H1 (cell line): Measurements from ENCODE around the gene PRKCZ.

Source experiments
- CHD2 ChIP-seq: IDR thresholded peaks from 2 replicates; pipeline ENCODE4 v1.6.1; 2012; ENCODE audit warnings: low read length, improper control_type of control experiment
- CTCF ChIP-seq, 3 experiments: IDR thresholded peaks; 1 replicate in 2 of 3; 2 replicates in 1 of 3; pipeline versions ENCODE4 v1.5.1 to v1.6.1; 2011; ENCODE audit warnings: low read length in 3 of 3, mild to moderate bottlenecking in 3 of 3, inconsistent platforms in 2 of 3, low read depth in 1 of 3, moderate library complexity in 1 of 3; ENCODE audit not compliant: insufficient read depth in 1 of 3; ENCODE audit errors: control extremely low read depth in 1 of 3
- EP300 ChIP-seq, 2 experiments: IDR thresholded peaks; 1 replicate in 1 of 2; 2 replicates in 1 of 2; pipeline ENCODE4 v1.6.1; 2011 to 2012; ENCODE audit warnings: low read depth in 2 of 2, low read length in 2 of 2, mild to moderate bottlenecking in 2 of 2, borderline replicate concordance in 1 of 2, inconsistent platforms in 1 of 2, moderate library complexity in 1 of 2
- EZH2 ChIP-seq: fragments of 200-600 bp; sonication (generic); IDR thresholded peaks from 2 replicates; pipeline ENCODE4 v1.7.1; 2012; ENCODE audit warnings: low read depth, mild to moderate bottlenecking, moderate library complexity, low read length, inconsistent platforms; ENCODE audit not compliant: severe bottlenecking
- HDAC6 ChIP-seq: IDR thresholded peaks from one replicate; pipeline ENCODE4 v1.7.1; 2012; ENCODE audit warnings: low read depth, mild to moderate bottlenecking, inconsistent platforms, low read length, moderate library complexity
- POLR2A ChIP-seq, 2 experiments: IDR thresholded peaks; 1 replicate in 1 of 2; 2 replicates in 1 of 2; pipeline ENCODE4 v1.6.1; 2011; ENCODE audit warnings: low read depth in 2 of 2, low read length in 2 of 2, mild to moderate bottlenecking in 2 of 2; ENCODE audit errors: control extremely low read depth in 1 of 2
- POLR2AphosphoS5 ChIP-seq: IDR thresholded peaks from 2 replicates; pipeline ENCODE4 v1.6.1; 2011; ENCODE audit warnings: low read depth, low read length
- SP1 ChIP-seq: IDR thresholded peaks from 2 replicates; pipeline ENCODE4 v1.6.1; 2011; ENCODE audit warnings: low read depth, low read length

- no peak for TF ChIP-seq CTCF (IDR thresholded peaks at IDR 0.05; ENCODE audit: control extremely low read depth in 1 of 3, insufficient read depth in 1 of 3, low read depth in 1 of 3, low read length in 3 of 3)
- no peak for TF ChIP-seq CHD2
- no peak for TF ChIP-seq EZH2
- no peak for TF ChIP-seq POLR2A (IDR thresholded peaks at IDR 0.05; ENCODE audit: control extremely low read depth in 1 of 2, low read depth in 2 of 2, low read length in 2 of 2)
- no peak for TF ChIP-seq EP300 (IDR thresholded peaks at IDR 0.05; ENCODE audit: borderline replicate concordance in 1 of 2, low read depth in 2 of 2, low read length in 2 of 2)
- TF ChIP-seq SP1, result no peak
- TF ChIP-seq HDAC6, result no peak
- no peak for TF ChIP-seq POLR2AphosphoS5
These were observed 85.7 kb downstream of the PRKCZ start for GRCh38 chr1:2135941-2136340.
